ENCODE results near the gene LRP1B.

LRP1B gene

GRCh38 chr2:140643761-140644187, 1487.0 kb downstream of the LRP1B start:
- FAIRE-seq: no peak

- FAIRE-seq: no peak
Measured at GRCh38 chr2:140641163-140641562, 1489.7 kb downstream of the LRP1B start.

DNA sequence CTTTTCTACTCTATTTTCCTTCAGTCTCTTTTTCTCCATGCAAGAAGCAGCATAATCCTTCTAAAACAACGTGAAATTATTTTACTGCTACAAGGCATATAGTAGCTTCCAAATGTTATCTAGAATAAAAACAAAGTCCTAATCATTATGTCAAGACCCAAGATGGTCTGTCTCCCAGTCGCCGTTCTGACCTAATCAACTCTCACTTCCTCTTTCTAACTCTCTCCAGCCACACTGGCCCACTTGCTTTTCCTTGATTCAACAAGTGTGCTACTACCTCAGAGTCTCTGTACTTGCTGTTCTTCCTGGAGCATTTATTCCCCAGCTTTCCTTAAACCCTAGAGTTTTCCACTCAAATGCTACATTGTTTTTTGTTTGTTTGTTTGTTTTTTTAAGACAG, 1491.2 kb downstream of the LRP1B start:
- FAIRE-seq: no peak

DNA sequence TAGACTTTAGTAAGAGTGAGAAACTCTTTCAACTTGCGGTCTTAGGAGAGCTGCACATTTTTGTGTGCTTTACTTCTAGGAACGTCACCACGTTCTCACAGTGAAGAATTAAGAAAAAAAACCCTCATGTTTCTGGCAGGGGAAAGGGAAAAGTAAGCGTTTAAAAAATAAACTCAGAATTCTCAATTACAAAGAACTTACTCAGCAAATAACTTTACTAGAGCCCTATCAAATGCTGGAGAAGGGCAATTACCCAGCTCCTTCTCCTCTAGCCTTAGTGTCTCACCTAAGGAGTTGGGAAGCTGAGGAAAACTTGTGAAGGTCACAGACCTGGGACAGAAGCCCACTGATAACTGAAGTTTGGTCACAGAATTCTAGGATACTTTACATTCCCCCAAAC, 1500.3 kb downstream of the LRP1B start:
- no peak for FAIRE-seq

DNA sequence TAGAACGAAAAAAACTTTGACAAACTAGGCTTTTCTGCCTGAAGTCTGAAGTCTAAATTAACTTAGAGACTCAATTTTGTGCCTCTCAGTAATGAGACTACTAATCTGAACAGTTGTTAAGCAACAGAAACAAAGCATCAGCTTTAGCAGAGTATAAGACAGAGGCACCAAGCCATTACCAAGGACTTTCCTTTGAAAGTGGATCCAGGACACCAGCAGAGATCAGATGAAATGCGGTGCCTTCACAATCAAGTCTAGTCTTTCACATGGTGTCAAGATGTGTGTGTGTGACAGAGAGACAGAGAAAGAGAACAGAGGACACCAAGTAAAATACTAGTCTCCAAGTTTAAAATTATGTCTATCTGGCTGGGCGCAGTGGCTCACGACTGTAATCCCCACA, 1502.9 kb downstream of the LRP1B start:
- no peak for FAIRE-seq

DNA sequence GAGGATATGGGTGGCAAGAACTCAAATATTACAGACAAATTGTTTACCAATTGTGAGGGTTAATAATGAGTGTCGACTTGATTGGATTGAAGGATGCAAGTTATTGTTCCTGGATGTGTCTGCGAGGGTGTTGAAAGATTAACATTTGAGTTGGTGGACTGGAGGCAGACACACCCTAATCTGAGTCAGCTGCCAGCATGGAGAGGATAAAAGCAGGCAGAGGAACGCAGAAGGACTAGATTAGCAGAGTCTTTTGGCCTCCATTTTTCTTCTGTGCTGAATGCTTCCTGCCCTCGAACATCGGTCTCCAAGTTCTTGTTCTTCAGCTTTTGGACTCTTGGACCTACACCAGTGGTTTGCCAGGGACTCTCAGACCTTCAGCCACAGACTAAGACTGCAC, 1503.7 kb downstream of the LRP1B start:
- no peak for FAIRE-seq

DNA sequence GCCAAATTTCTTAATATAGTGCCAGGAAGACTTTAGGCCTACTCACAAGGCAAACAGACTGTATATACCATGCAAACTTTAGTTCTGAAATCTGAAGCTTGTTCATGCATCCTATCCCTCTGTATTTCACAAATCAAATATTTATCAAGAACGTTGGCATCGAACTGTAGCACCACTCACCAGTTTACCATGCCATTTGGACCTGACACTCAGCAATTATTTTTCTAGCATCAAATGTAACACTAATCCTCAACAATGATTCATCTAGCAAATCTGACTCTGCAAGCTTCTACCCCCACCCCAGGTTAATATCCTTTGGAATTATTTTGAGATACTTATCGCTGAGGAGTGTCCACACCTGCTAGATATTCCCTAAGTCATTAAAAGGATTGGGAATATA, 1506.6 kb downstream of the LRP1B start:
- FAIRE-seq: no peak

- FAIRE-seq: no peak
Measured at GRCh38 chr2:140621583-140622362, 1509.0 kb downstream of the LRP1B start.

DNA sequence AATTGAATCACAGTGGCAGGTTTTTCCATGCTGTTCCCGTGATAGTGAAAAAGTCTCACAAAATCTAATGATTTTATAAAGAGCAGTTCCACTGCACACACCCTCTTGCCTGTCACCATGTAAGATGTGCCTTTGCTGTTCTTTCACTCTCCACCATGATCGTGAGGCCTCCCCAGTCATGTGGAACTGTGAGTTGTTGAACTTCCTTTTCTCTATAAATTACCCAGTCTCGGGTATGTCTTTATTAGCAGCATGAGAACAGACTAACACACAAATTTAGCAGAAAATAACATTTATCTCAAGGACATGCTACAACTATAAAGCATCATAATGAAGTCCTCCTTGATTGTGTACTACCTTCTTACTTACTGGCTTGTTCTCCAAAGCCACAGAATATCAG, 1526.0 kb downstream of the LRP1B start:
- no peak for FAIRE-seq

DNA sequence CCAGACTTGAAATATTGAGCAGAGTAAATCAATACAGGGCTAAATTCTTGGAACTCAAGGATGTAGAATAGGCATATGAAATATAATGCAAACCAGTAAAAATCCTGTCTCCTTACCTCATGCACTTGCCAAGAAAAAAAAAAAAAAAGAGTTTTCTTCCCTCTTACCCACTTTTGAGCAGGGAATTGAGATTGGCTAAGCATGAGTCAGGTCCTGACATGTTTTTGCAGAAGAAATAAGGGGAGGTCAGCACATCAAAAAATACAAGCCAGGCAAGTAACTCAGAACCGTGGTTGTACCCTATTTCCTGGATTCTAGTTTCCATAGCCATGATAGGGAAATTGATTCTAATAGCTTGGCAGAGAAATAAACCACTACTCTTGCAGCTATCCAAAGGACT, 1526.7 kb downstream of the LRP1B start:
- FAIRE-seq: no peak

DNA sequence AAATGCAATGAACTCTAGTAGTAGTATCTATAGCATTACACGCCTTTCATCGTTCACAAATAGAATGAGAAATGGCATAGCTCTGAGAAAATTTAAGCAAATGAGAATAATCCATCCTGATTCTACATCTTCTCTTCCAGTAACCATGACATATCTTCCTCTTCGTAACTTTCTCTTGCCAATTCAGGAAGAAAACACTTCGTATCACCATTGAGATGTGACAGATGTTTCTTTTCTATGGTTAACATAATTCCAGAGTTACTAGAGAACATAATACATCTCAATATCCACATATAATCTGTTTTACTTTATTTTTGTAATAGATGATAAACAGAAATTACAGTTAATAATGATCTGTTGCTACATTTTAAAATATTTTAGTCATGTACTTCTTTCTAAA, 1527.4 kb downstream of the LRP1B start:
- no peak for FAIRE-seq

DNA sequence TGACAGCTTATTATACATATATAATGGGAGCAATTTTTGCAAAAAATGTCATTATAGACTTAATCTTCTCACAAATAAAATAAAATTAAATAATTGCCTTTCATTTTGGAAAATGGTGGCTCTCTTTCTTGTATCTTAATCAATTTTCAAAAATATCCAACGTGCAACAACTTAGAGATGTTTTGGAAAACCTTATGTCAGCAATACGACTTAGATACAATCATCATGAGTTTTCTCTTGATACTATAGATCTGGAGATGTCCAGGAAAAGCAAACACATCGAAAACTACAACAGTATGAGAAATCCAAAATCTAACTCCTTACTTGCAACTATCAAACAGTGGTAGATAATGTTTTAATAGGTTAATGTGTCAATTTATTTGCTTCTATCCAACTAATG, 1529.0 kb downstream of the LRP1B start:
- FAIRE-seq: no peak

DNA sequence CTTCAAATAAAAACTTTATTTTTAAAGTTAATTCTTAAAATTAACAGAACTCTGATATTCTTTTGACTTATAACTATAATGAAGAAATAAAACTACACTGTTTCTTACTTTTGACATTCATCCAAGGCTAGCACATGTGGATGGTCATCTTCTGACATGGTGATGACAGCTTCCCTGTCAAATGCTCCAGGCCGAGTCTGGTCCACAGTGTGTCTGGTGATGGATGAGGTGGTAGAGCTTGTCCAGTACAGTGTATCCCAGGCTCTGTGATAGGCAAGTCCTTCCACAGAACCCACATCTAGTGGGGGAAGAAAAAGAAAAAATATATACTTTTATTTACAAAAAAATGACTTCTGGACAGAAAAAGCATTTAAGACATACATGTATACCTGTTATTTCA, 1529.5 kb downstream of the LRP1B start:
- no peak for FAIRE-seq

- no peak for FAIRE-seq
Measured at GRCh38 chr2:140600116-140600515, 1530.7 kb downstream of the LRP1B start.

GRCh38 chr2:140597836-140598235, 1533.0 kb downstream of the LRP1B start:
- no peak for FAIRE-seq

- FAIRE-seq: no peak
Measured at GRCh38 chr2:140597205-140597604, 1533.6 kb downstream of the LRP1B start.

GRCh38 chr2:140596447-140596846, 1534.4 kb downstream of the LRP1B start:
- FAIRE-seq: no peak

- FAIRE-seq: no peak
Measured at GRCh38 chr2:140595107-140595506, 1535.7 kb downstream of the LRP1B start.

DNA sequence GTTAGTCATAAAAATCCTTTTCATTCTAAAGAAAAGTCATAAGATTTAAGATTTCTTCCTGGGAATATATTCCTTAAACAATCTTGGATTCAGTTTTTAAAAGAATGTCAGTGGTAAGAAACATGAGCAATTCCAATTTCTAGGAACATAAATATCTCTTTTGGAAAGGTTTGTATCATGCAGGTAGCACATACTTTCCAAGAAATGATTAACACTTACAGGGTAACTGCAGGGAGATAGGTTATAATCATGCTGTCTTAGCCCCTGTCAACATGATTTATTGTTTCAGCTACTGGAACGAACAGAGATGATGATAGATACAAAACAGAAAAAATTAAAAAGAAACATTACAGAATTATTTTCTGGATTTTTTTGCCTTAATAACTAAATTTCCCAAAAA, 1537.7 kb downstream of the LRP1B start:
- FAIRE-seq: no peak

GRCh38 chr2:140589696-140590095, 1541.1 kb downstream of the LRP1B start:
- no peak for FAIRE-seq

DNA sequence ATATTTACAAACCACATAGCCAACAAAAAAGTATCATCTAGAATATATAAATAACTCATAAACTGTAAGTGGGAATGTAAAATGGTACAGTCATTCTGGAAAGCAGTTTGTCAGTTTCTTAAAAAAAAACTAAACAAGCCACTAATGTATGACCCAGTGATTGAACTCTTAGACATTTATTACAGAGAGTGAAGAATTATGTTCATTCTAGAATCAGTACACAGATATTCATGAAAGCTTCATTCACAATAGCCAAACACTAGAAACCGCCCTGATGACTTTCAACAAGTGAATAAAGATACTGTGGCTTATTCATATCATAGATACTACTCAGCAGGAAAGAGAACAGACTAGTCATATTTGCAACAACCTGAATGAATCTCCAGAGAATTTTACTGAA, 1541.5 kb downstream of the LRP1B start:
- FAIRE-seq: no peak

DNA sequence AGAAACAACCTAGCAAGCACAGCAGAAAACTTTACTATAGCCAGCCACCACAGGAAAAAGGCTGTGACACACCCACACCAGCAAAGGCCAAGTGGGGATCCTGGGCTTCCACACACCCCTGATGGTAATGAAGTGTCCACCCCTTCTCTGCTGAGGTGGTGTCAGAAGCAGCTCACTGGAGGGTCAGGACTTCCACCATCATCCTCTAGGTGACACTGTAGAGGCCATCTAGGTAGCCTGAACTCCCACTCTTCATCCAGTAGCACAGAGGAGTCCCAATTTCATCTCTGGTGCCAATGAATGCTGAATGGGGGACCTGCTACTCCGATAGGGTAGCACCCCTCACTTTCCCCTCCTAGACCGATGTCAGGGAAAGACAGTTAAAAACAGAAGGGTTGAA, 1544.4 kb downstream of the LRP1B start:
- no peak for FAIRE-seq

GRCh38 chr2:140585016-140585415, 1545.8 kb downstream of the LRP1B start:
- no peak for FAIRE-seq

GRCh38 chr2:140584471-140584870, 1546.3 kb downstream of the LRP1B start:
- FAIRE-seq: no peak

DNA sequence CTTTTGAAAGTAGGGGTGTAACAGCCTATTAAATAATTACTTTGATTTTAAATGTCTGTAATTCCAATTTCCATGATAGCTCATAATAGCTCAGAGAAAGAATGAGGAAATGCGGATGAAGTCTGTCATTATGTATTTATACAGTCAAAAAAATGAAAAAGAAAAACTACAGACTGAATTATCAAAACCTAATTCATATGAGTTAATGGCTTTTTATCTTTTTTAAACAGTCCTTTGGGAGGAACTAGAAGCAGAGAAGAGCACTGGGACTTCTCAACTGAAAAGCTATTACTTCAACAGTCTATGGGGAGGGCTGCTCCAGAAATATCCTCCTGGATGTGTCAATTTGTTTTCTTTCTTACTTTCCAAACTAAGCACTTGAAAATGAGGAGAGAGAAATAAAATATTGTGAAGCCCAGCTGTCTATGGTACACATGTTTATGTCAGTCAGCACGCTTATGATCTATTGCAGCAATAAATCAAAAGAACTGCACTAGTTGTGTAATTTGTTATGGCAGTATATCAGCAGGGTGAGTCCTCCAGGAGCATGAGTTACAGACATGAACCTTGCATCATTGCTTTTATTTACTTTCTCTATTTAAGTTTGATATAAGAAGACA, 1550.2 kb downstream of the LRP1B start:
- no peak for FAIRE-seq
